IMR-90 (cell line): ENCODE data around the gene PDLIM4. TPM values are rescaled to one million over a fixed set of nuclear protein-coding genes. Genes with fewer than 3 reads are reported as not detected.

Experiments
- ATAC-seq: fragments of 200-7000 bp; cut with Tn5 transposase; 2 replicates; pipeline ENCODE4 v1.9.1; 2020; ENCODE audit warnings: low read depth, mild to moderate bottlenecking, moderate library complexity
- BruUV-seq: library from RNA; stranded (reverse); fragments of 400-500 nt; replicated peaks from 2 replicates; lab custom pipeline; 2021; lab: Mats Ljungman, UMichigan
- CTCF ChIA-PET: fragments of 300-600 bp; formaldehyde crosslinking; extraction: SDS; loops from one replicate; lab custom pipeline; 2021; ENCODE audit warnings: antibody characterized with exemption; lab: Yijun Ruan, JAX
- POLR2A ChIA-PET: fragments of 300-600 bp; sonication (Branson Sonifier 250); formaldehyde crosslinking; loops from one replicate; lab custom pipeline; 2022; ENCODE audit warnings: antibody characterized with exemption; ENCODE audit not compliant: unreplicated experiment; lab: Charles Lee
- DNase-seq: peaks from one replicate; pipeline ENCODE4 v3.0.0; 2013
- H2AFZ ChIP-seq: replicated peaks from 2 replicates; pipeline ENCODE3; 2013; ENCODE audit warnings: low read length, mild to moderate bottlenecking; ENCODE audit not compliant: poor library complexity
- H2AK5ac ChIP-seq: 2 replicates; pipeline ENCODE4 v1.6.1; 2013; ENCODE audit warnings: low read depth, low read length, inconsistent platforms
- H2AK9ac ChIP-seq: replicated peaks from 2 replicates; pipeline ENCODE3; 2013; ENCODE audit warnings: mild to moderate bottlenecking, low read depth, low read length, moderate library complexity; ENCODE audit not compliant: poor library complexity
- H2BK120ac ChIP-seq: 2 replicates; pipeline ENCODE4 v1.6.1; 2013; ENCODE audit warnings: low read depth, low read length, inconsistent platforms
- H2BK15ac ChIP-seq: 3 replicates; pipeline ENCODE4 v1.6.1; 2013; ENCODE audit warnings: low read depth, low read length, inconsistent platforms
- H2BK20ac ChIP-seq: 2 replicates; pipeline ENCODE4 v1.6.1; 2013; ENCODE audit warnings: low read depth, mild to moderate bottlenecking, inconsistent platforms, low read length, moderate library complexity
- H2BK5ac ChIP-seq: 2 replicates; pipeline ENCODE4 v1.6.1; 2013; ENCODE audit warnings: mild to moderate bottlenecking, low read depth, low read length, inconsistent platforms; ENCODE audit not compliant: poor library complexity, severe bottlenecking
- H3K14ac ChIP-seq: replicated peaks from 2 replicates; pipeline ENCODE4 v1.6.1; 2013; ENCODE audit warnings: low read depth, low read length, inconsistent platforms
- H3K18ac ChIP-seq: 2 replicates; pipeline ENCODE4 v1.6.1; 2013; ENCODE audit warnings: low read depth, low read length, control low read depth
- H3K23ac ChIP-seq: 2 replicates; pipeline ENCODE4 v1.6.1; 2013; ENCODE audit warnings: low read depth, low read length, inconsistent platforms
- H3K27ac ChIP-seq: 2 replicates; pipeline ENCODE4 v1.5.1; 2013; ENCODE audit warnings: mild to moderate bottlenecking, control low read depth, low read length; ENCODE audit not compliant: insufficient read depth
- H3K27me3 ChIP-seq: 2 replicates; pipeline ENCODE4 v1.6.1; 2013; ENCODE audit warnings: low read length; ENCODE audit not compliant: control insufficient read depth, insufficient read depth
- H3K36me3 ChIP-seq: 2 replicates; pipeline ENCODE4 v1.6.1; 2013; ENCODE audit warnings: low read length, mixed read lengths; ENCODE audit not compliant: control insufficient read depth, insufficient read depth
- H3K4ac ChIP-seq: 2 replicates; pipeline ENCODE4 v1.6.1; 2013; ENCODE audit warnings: low read depth, low read length, inconsistent platforms
- H3K4me1 ChIP-seq: 2 replicates; pipeline ENCODE4 v1.6.1; 2013; ENCODE audit warnings: low read length, mixed read lengths; ENCODE audit not compliant: control insufficient read depth, insufficient read depth
- H3K4me2 ChIP-seq: 2 replicates; pipeline ENCODE4 v1.6.1; 2013; ENCODE audit warnings: low read depth, mild to moderate bottlenecking, control low read depth, low read length, moderate library complexity
- H3K4me3 ChIP-seq: 2 replicates; pipeline ENCODE4 v1.5.1; 2013; ENCODE audit warnings: low read depth, mild to moderate bottlenecking, control low read depth, low read length, moderate library complexity; ENCODE audit not compliant: insufficient read depth
- H3K56ac ChIP-seq: 2 replicates; pipeline ENCODE4 v1.6.1; 2013; ENCODE audit warnings: low read length, inconsistent platforms; ENCODE audit not compliant: insufficient read depth; ENCODE audit errors: extremely low read depth
- H3K79me1 ChIP-seq, 2 experiments: 2 replicates each; pipeline ENCODE4 v1.6.1; 2013; ENCODE audit warnings: low read length in 2 of 2, inconsistent platforms in 1 of 2, low read depth in 1 of 2
- H3K9ac ChIP-seq: 2 replicates; pipeline ENCODE4 v1.6.1; 2013; ENCODE audit warnings: low read depth, low read length, control low read depth
- H3K9me1 ChIP-seq: 2 replicates; pipeline ENCODE4 v1.6.1; 2013; ENCODE audit warnings: low read length, inconsistent platforms; ENCODE audit not compliant: insufficient read depth
- H3K9me3 ChIP-seq: 2 replicates; pipeline ENCODE4 v1.6.1; 2013; ENCODE audit warnings: low read length; ENCODE audit not compliant: control insufficient read depth, insufficient read depth
- H4K20me1 ChIP-seq: 2 replicates; pipeline ENCODE4 v1.6.1; 2013; ENCODE audit warnings: low read length, inconsistent platforms; ENCODE audit not compliant: insufficient read depth
- H4K5ac ChIP-seq: 2 replicates; pipeline ENCODE4 v1.6.1; 2013; ENCODE audit warnings: mild to moderate bottlenecking, low read depth, low read length, control low read depth
- H4K8ac ChIP-seq, 2 experiments: 2 replicates each; pipeline ENCODE4 v1.6.1; 2013; ENCODE audit warnings: low read depth in 2 of 2, low read length in 2 of 2, control low read depth in 1 of 2, inconsistent platforms in 1 of 2
- H4K91ac ChIP-seq: 2 replicates; pipeline ENCODE4 v1.6.1; 2013; ENCODE audit warnings: low read depth, low read length, inconsistent platforms; ENCODE audit not compliant: insufficient read depth
- BHLHE40 ChIP-seq: fragments of 150-350 bp; IDR thresholded peaks from 2 replicates; pipeline ENCODE4 v1.6.1; 2016; ENCODE audit warnings: mild to moderate bottlenecking, low read depth, low read length
- CEBPB ChIP-seq: IDR thresholded peaks from 2 replicates; pipeline ENCODE4 v1.6.1; 2012; ENCODE audit warnings: low read depth, low read length, improper control_type of control experiment
- CHD1 ChIP-seq: IDR thresholded peaks from 2 replicates; pipeline ENCODE4 v1.6.1; 2012; ENCODE audit warnings: low read depth, low read length, improper control_type of control experiment
- CTCF ChIP-seq: conservative IDR thresholded peaks from 2 replicates; pipeline ENCODE4 v1.5.1; 2012; ENCODE audit warnings: mild to moderate bottlenecking, low read depth, low read length, improper control_type of control experiment
- ELK1 ChIP-seq: fragments of 150-350 bp; IDR thresholded peaks from 2 replicates; pipeline ENCODE4 v1.6.1; 2016; ENCODE audit warnings: low read depth, mild to moderate bottlenecking, low read length, moderate library complexity, borderline replicate concordance
- FOS ChIP-seq: fragments of 150-350 bp; IDR thresholded peaks from 2 replicates; pipeline ENCODE4 v1.6.1; 2016; ENCODE audit warnings: low read depth, low read length
- MAFK ChIP-seq: IDR thresholded peaks from 2 replicates; pipeline ENCODE4 v1.6.1; 2012; ENCODE audit warnings: low read depth, low read length, improper control_type of control experiment
- MAZ ChIP-seq: IDR thresholded peaks from 2 replicates; pipeline ENCODE4 v1.6.1; 2012; ENCODE audit warnings: low read depth, mild to moderate bottlenecking, low read length, improper control_type of control experiment, moderate library complexity, borderline replicate concordance
- MXI1 ChIP-seq: IDR thresholded peaks from 2 replicates; pipeline ENCODE4 v1.6.1; 2012; ENCODE audit warnings: low read depth, mild to moderate bottlenecking, low read length, moderate library complexity, borderline replicate concordance
- NFE2L2 ChIP-seq: fragments of 150-350 bp; IDR thresholded peaks from 2 replicates; pipeline ENCODE4 v1.6.1; 2016; ENCODE audit warnings: low read depth, mild to moderate bottlenecking, low read length
- POLR2A ChIP-seq: IDR thresholded peaks from 2 replicates; pipeline ENCODE4 v1.6.1; 2012; ENCODE audit warnings: mild to moderate bottlenecking, low read depth, low read length
- RAD21 ChIP-seq: IDR thresholded peaks from 2 replicates; pipeline ENCODE4 v1.6.1; 2012; ENCODE audit warnings: low read length, improper control_type of control experiment
- RCOR1 ChIP-seq: IDR thresholded peaks from 2 replicates; pipeline ENCODE4 v1.6.1; 2012; ENCODE audit warnings: mild to moderate bottlenecking, low read length, improper control_type of control experiment; ENCODE audit not compliant: insufficient replicate concordance
- RFX5 ChIP-seq: IDR thresholded peaks from 2 replicates; pipeline ENCODE4 v1.8.0; 2012; ENCODE audit warnings: low read depth, mild to moderate bottlenecking, low read length, moderate library complexity
- SMC3 ChIP-seq: fragments of 150-350 bp; IDR thresholded peaks from 2 replicates; pipeline ENCODE4 v1.6.1; 2016; ENCODE audit warnings: low read depth, mild to moderate bottlenecking, antibody characterized with exemption, low read length, moderate library complexity
- WGBS, 2 experiments: methylation state at CpG; one replicate each; pipeline versions ENCODE4 v1.1.5 to v1.1.7; 2013; ENCODE audit warnings: missing lambda C conversion rate in 2 of 2; ENCODE audit not compliant: insufficient read length in 1 of 2; ENCODE audit errors: extremely low coverage in 2 of 2; 5-methylcytosine and 5-hydroxymethylcytosine counted together
- dilution Hi-C: fragments of 300-500 bp; cut with HindIII; formaldehyde crosslinking; loops from one replicate; pipeline ENCODE4 v1.14.3; 2018; ENCODE audit warnings: low sequenced_read_pairs; ENCODE audit not compliant: unreplicated experiment
- in situ Hi-C: fragments of 300-500 bp; cut with MboI; formaldehyde crosslinking; loops from 3 replicates; pipeline ENCODE4 v1.14.3; 2019; ENCODE audit warnings: low sequenced_read_pairs, inconsistent platforms, mixed read lengths
- intact Hi-C: fragments of 100-400 bp; cut with micrococcal nuclease; formaldehyde crosslinking; loops from 2 replicates; pipeline ENCODE4 v1.10.0; 2022
- polyA plus RNA-seq, 3 experiments: library from polyadenylated mRNA; depleted of rRNA; stranded (reverse); fragments of >200 nt; gene quantifications; 2 replicates each; pipeline ENCODE4 v1.2.3, GENCODE V29; 2012; ENCODE audit warnings: low replicate concordance in 1 of 3
- total RNA-seq: library from RNA; depleted of rRNA; stranded (reverse); fragments of >200 nt; gene quantifications from 2 replicates; pipeline ENCODE4 v1.2.3, GENCODE V29; 2012
- TF ChIP-seq, protein P1 (sequence below): fragments of 150-350 bp; IDR thresholded peaks from 2 replicates; pipeline ENCODE4 v1.6.1; 2017; ENCODE audit warnings: mild to moderate bottlenecking, antibody characterized with exemption, low read length, low read depth

Gene PDLIM4
- total and polyA plus RNA-seq, 2 of the 4 experiments (the other 2 are of a cell fraction), result 61.1 to 214 TPM

- H4K5ac ChIP-seq, result no peak overlapping the region
These were observed 6.2 kb upstream of the PDLIM4 start for GRCh38 chr5:132251220-132251725.

More at GRCh38 chr5:132251220-132251725, 6.2 kb upstream of the PDLIM4 start:
- WGBS, 2 experiments, result 75% methylated on average over 4 of the region's 10 CpGs; no CpG with 5 or more reads in 1 of the 2 experiments
- Histone ChIP-seq H3K4ac (no peak overlapping the region), H3K9me3 (peaks cover 1% of the 10 kb centered on the region; the same call in 1 of the 2 replicates), H2BK120ac (no peak overlapping the region), H2BK5ac (no peak overlapping the region), H3K79me1 (no peaks in the 10 kb centered on the region), H4K20me1 (no peaks in the 10 kb centered on the region), H2AK9ac (no peak overlapping the region), H4K8ac (no peak overlapping the region), H2BK15ac (no peak overlapping the region), H4K91ac (no peak overlapping the region), H2AFZ (peak overlapping the region; percentile 40), H3K9ac (no peak overlapping the region), H3K4me1 (no peaks in the 10 kb centered on the region), H2BK20ac (no peak overlapping the region), H3K14ac (no peak overlapping the region), H3K18ac (no peak overlapping the region), H3K56ac (no peak overlapping the region), H3K4me2 (no peak overlapping the region), H3K36me3 (no peaks in the 10 kb centered on the region), H3K27ac (no peak overlapping the region), H3K23ac (no peak overlapping the region; the same call in 1 of the 2 replicates), H3K9me1 (0 out of 2 replicates have a peak, but pooled peaks cover 3% of the 10 kb centered on the region), H2AK5ac (no peak overlapping the region; the same call in 1 of the 2 replicates), H3K27me3 (no peaks in the 10 kb centered on the region; the same call in 1 of the 2 replicates), H3K4me3 (no peak overlapping the region)
- peak; percentile 63 for ATAC-seq
- peak; percentile 37 for DNase-seq
- TF ChIP-seq NFE2L2, result no peak
- TF ChIP-seq BHLHE40, result no peak
- TF ChIP-seq RAD21, result no peak
- no peak for TF ChIP-seq RCOR1
- TF ChIP-seq RFX5, result no peak
- no peak for TF ChIP-seq SMC3
- TF ChIP-seq, protein P1, sequence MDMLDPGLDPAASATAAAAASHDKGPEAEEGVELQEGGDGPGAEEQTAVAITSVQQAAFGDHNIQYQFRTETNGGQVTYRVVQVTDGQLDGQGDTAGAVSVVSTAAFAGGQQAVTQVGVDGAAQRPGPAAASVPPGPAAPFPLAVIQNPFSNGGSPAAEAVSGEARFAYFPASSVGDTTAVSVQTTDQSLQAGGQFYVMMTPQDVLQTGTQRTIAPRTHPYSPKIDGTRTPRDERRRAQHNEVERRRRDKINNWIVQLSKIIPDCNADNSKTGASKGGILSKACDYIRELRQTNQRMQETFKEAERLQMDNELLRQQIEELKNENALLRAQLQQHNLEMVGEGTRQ, result no peak
- no peak for TF ChIP-seq MXI1
- no peak for TF ChIP-seq MAZ
- TF ChIP-seq ELK1, result no peak
- no peak for TF ChIP-seq MAFK
- no peak for TF ChIP-seq CHD1
- no peak for TF ChIP-seq CTCF
- no peak for TF ChIP-seq CEBPB
- TF ChIP-seq POLR2A, result no peak
- no peak for TF ChIP-seq FOS
- dilution Hi-C loops, result no loop called here
- BruUV-seq, result no TSS peak
- POLR2A ChIA-PET, result interaction anchor here (0.6 kb wide), 1 partner anchor 24 kb away, joined by 6 read pairs; the partner anchor contains the start of gene P4HA2
- in situ Hi-C loops, result no loop called here
- intact Hi-C loops, result no loop called here
- CTCF ChIA-PET, result interaction anchor here (6.6 kb wide), 1 partner anchor 13 kb away, joined by 35 read pairs; no protein-coding TSS in a partner anchor
